ENCODE data around the gene AGPAT3.

DNA sequence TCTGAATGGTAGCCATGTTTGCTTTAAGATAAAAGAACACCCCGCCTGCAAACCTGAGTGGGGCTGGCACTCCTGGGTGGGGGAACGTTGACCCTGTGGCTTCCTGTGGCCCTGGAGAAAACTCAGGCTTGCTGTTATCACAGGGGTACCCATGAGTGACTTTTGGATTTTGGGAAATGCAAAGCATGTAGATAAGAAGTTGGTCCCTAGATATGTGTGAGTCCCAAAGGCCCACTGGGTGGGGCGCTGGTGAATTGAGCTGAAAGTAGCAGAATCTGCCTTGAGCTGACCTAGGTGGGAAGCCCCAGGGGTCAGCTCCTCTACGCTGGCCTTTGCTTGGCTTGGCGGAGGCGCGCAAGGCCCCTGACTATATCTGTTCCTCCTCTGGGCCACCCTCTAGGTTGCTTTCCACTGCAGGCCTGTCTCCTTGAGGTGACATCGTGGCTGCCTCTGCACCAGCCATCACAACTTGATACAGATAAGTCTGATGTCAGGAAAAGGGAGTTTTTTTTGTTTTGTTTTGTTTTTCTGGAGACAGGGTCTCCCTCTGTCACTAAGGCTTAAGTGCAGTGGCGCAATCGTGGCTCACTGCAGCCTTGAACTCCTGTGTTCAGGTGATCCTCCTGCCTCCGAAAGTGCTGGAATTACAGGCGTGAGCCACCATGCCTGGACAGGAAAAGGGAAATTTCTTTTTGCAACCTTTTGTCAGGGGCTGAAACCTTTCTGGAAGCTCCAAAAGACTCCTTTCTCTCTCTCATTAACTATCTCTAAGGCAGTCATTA lies 72.2 kb downstream of the AGPAT3 start:
- no peak for TF ChIP-seq POLR2A (IDR thresholded peaks at IDR 0.05; ENCODE audit: low read length)
- TF ChIP-seq, protein P1, sequence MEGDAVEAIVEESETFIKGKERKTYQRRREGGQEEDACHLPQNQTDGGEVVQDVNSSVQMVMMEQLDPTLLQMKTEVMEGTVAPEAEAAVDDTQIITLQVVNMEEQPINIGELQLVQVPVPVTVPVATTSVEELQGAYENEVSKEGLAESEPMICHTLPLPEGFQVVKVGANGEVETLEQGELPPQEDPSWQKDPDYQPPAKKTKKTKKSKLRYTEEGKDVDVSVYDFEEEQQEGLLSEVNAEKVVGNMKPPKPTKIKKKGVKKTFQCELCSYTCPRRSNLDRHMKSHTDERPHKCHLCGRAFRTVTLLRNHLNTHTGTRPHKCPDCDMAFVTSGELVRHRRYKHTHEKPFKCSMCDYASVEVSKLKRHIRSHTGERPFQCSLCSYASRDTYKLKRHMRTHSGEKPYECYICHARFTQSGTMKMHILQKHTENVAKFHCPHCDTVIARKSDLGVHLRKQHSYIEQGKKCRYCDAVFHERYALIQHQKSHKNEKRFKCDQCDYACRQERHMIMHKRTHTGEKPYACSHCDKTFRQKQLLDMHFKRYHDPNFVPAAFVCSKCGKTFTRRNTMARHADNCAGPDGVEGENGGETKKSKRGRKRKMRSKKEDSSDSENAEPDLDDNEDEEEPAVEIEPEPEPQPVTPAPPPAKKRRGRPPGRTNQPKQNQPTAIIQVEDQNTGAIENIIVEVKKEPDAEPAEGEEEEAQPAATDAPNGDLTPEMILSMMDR (IDR thresholded peaks at IDR 0.05): no peak
- no peak for TF ChIP-seq RAD21 (conservative IDR thresholded peaks at IDR 0.05 in 1 of 2, IDR thresholded peaks at IDR 0.05 in 1 of 2)
- TF ChIP-seq RARB (CRISPR knock-in tag; IDR thresholded peaks at IDR 0.05): no peak
- TF ChIP-seq JUNB (IDR thresholded peaks at IDR 0.05): no peak
- TF ChIP-seq, protein P2, sequence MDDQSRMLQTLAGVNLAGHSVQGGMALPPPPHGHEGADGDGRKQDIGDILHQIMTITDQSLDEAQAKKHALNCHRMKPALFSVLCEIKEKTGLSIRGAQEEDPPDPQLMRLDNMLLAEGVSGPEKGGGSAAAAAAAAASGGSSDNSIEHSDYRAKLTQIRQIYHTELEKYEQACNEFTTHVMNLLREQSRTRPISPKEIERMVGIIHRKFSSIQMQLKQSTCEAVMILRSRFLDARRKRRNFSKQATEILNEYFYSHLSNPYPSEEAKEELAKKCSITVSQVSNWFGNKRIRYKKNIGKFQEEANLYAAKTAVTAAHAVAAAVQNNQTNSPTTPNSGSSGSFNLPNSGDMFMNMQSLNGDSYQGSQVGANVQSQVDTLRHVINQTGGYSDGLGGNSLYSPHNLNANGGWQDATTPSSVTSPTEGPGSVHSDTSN (IDR thresholded peaks at IDR 0.05): no peak
- TF ChIP-seq RCOR1 (IDR thresholded peaks at IDR 0.05; ENCODE audit: low read depth, low read length): no peak
- no peak for TF ChIP-seq KDM5A (IDR thresholded peaks at IDR 0.05)
- no peak for TF ChIP-seq HDAC2 (IDR thresholded peaks at IDR 0.05)
- TF ChIP-seq, protein P3, sequence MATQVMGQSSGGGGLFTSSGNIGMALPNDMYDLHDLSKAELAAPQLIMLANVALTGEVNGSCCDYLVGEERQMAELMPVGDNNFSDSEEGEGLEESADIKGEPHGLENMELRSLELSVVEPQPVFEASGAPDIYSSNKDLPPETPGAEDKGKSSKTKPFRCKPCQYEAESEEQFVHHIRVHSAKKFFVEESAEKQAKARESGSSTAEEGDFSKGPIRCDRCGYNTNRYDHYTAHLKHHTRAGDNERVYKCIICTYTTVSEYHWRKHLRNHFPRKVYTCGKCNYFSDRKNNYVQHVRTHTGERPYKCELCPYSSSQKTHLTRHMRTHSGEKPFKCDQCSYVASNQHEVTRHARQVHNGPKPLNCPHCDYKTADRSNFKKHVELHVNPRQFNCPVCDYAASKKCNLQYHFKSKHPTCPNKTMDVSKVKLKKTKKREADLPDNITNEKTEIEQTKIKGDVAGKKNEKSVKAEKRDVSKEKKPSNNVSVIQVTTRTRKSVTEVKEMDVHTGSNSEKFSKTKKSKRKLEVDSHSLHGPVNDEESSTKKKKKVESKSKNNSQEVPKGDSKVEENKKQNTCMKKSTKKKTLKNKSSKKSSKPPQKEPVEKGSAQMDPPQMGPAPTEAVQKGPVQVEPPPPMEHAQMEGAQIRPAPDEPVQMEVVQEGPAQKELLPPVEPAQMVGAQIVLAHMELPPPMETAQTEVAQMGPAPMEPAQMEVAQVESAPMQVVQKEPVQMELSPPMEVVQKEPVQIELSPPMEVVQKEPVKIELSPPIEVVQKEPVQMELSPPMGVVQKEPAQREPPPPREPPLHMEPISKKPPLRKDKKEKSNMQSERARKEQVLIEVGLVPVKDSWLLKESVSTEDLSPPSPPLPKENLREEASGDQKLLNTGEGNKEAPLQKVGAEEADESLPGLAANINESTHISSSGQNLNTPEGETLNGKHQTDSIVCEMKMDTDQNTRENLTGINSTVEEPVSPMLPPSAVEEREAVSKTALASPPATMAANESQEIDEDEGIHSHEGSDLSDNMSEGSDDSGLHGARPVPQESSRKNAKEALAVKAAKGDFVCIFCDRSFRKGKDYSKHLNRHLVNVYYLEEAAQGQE (IDR thresholded peaks at IDR 0.05): no peak
